Thyroid gland (tissue), 4 donors: ENCODE results near the gene PPP2R3A.

ENCODE experiments used
- CTCF ChIP-seq, 6 experiments: fragments of 200-600 bp in 3 of 6; fragments of 450-650 bp in 3 of 6; sonication (generic) in 3 of 6; IDR thresholded peaks; one replicate each; pipeline ENCODE4 v1.5.1; 2016 to 2019; ENCODE audit warnings: antibody characterized with exemption in 6 of 6, mild to moderate bottlenecking in 2 of 6, inconsistent platforms in 1 of 6, moderate library complexity in 1 of 6
- POLR2A ChIP-seq, 2 donors: fragments of 450-650 bp; IDR thresholded peaks; one replicate each; pipeline ENCODE4 v1.6.1; 2017; ENCODE audit warnings: antibody characterized with exemption in 2 of 2, mild to moderate bottlenecking in 2 of 2, moderate library complexity in 1 of 2

GRCh38 chr3:136142592-136142991 is 177.1 kb downstream of the PPP2R3A start:
- TF ChIP-seq CTCF (IDR thresholded peaks at IDR 0.05) = no peak
- no peak for TF ChIP-seq POLR2A (IDR thresholded peaks at IDR 0.05)
